A673 (cell line): Measurements from ENCODE around the gene TPM1. TPM values are rescaled to one million over a fixed set of nuclear protein-coding genes. Genes with fewer than 3 reads are reported as not detected.

Source experiments
- BruUV-seq: library from RNA; stranded (reverse); fragments of 400-500 nt; replicated peaks from 2 replicates; lab custom pipeline; 2021; lab: Mats Ljungman, UMichigan
- CTCF ChIA-PET: fragments of 300-600 bp; sonication (Branson Sonifier 250); formaldehyde crosslinking; loops from one replicate; lab custom pipeline; 2022; ENCODE audit warnings: antibody characterized with exemption; lab: Charles Lee
- POLR2A ChIA-PET: fragments of 300-600 bp; sonication (Branson Sonifier 250); formaldehyde crosslinking; loops from one replicate; lab custom pipeline; 2022; ENCODE audit warnings: antibody characterized with exemption; ENCODE audit not compliant: low non-redundant PET; lab: Charles Lee
- DNase-seq: peaks from one replicate; pipeline ENCODE4 v3.0.0-alpha.2; 2015; ENCODE audit warnings: low spot score
- H3K27ac ChIP-seq: fragments of 200-600 bp; sonication (generic); 2 replicates; pipeline ENCODE4 v1.5.1; 2016; ENCODE audit warnings: mixed run types, low read depth, mild to moderate bottlenecking, mixed read lengths, antibody characterized with exemption, low read length; ENCODE audit not compliant: poor library complexity, severe bottlenecking
- H3K27me3 ChIP-seq: fragments of 200-600 bp; sonication (generic); replicated peaks from 2 replicates; pipeline ENCODE4 v1.6.1; 2017; ENCODE audit warnings: mixed run types, low read depth, mild to moderate bottlenecking, mixed read lengths, antibody characterized with exemption, low read length; ENCODE audit not compliant: insufficient read depth, poor library complexity
- H3K36me3 ChIP-seq: fragments of 200-600 bp; sonication (generic); 2 replicates; pipeline ENCODE4 v1.6.1; 2016; ENCODE audit warnings: mixed run types, mild to moderate bottlenecking, mixed read lengths, antibody characterized with exemption, low read length; ENCODE audit not compliant: insufficient read depth, poor library complexity, severe bottlenecking
- H3K4me1 ChIP-seq: fragments of 200-600 bp; sonication (generic); 2 replicates; pipeline ENCODE4 v1.6.1; 2017; ENCODE audit warnings: mixed run types, mild to moderate bottlenecking, mixed read lengths, antibody characterized with exemption, low read length; ENCODE audit not compliant: insufficient read depth, poor library complexity, severe bottlenecking
- H3K4me3 ChIP-seq: fragments of 200-600 bp; sonication (generic); 2 replicates; pipeline ENCODE4 v1.5.1; 2016; ENCODE audit warnings: low read depth, mixed run types, mild to moderate bottlenecking, mixed read lengths, low read length; ENCODE audit not compliant: poor library complexity, severe bottlenecking
- H3K9me3 ChIP-seq: fragments of 200-600 bp; sonication (generic); 2 replicates; pipeline ENCODE4 v1.6.1; 2016; ENCODE audit warnings: mixed run types, low read depth, mild to moderate bottlenecking, mixed read lengths, antibody characterized with exemption, low read length; ENCODE audit not compliant: poor library complexity, severe bottlenecking
- CTCF ChIP-seq: fragments of 300-800, 200-600 bp; sonication (generic); conservative IDR thresholded peaks from 2 replicates; pipeline ENCODE4 v1.5.1; 2017; ENCODE audit warnings: low read depth, mild to moderate bottlenecking, antibody characterized with exemption, low read length, moderate library complexity, mixed read lengths
- EZH2 ChIP-seq: fragments of 200-600 bp; sonication (generic); IDR thresholded peaks from 2 replicates; pipeline ENCODE4 v1.6.1; 2017; ENCODE audit warnings: borderline replicate concordance, low read depth, mild to moderate bottlenecking, mixed read lengths, antibody characterized with exemption, low read length; ENCODE audit not compliant: poor library complexity, severe bottlenecking
- intact Hi-C: fragments of 100-400 bp; cut with micrococcal nuclease; formaldehyde crosslinking; loops from one replicate; pipeline ENCODE4 v1.10.0; 2022; ENCODE audit not compliant: unreplicated experiment
- total RNA-seq: library from RNA; stranded (reverse); gene quantifications from 2 replicates; pipeline ENCODE4 v1.2.3, GENCODE V29; 2021

Gene TPM1
- total RNA-seq, 1 experiment from 2014 or later = 31.2 TPM

- CTCF ChIA-PET = no interaction called here
- Histone ChIP-seq H3K9me3 (no peaks in the 10 kb centered on the region), H3K36me3 (no peaks in the 10 kb centered on the region), H3K4me3 (no peak overlapping the region), H3K27me3 (no peaks in the 10 kb centered on the region), H3K4me1 (no peaks in the 10 kb centered on the region), H3K27ac (no peak overlapping the region)
- POLR2A ChIA-PET = interaction anchor here (0.6 kb wide), 1 partner anchor 188 kb away, joined by 3 read pairs; no protein-coding TSS in a partner anchor
- TF ChIP-seq CTCF (no peak), EZH2 (no peak)
- intact Hi-C loops = no loop called here
- BruUV-seq = no TSS peak
- DNase-seq = no peak
Measured at GRCh38 chr15:63000706-63001105, 41.8 kb upstream of the TPM1 start.

GRCh38 chr15:63004211-63004610 lies 38.3 kb upstream of the TPM1 start:
- no peaks in the 10 kb centered on the region for H3K4me1 ChIP-seq
- intact Hi-C loops = no loop called here
- H3K27me3 ChIP-seq = no peaks in the 10 kb centered on the region
- POLR2A ChIA-PET = no interaction called here
- TF ChIP-seq EZH2 = no peak
- no peak for TF ChIP-seq CTCF
- no peaks in the 10 kb centered on the region for H3K36me3 ChIP-seq
- DNase-seq = no peak
- no peaks in the 10 kb centered on the region for H3K9me3 ChIP-seq
- BruUV-seq = no TSS peak
- no peak overlapping the region for H3K4me3 ChIP-seq
- H3K27ac ChIP-seq = no peak overlapping the region
- CTCF ChIA-PET = no interaction called here

- CTCF ChIA-PET = no interaction called here
- no peak for TF ChIP-seq CTCF
- TF ChIP-seq EZH2 = no peak
Measured at GRCh38 chr15:63006032-63006878, 36.3 kb upstream of the TPM1 start.

More at GRCh38 chr15:63006032-63006878, 36.3 kb upstream of the TPM1 start:
- intact Hi-C loops = no loop called here
- Histone ChIP-seq H3K9me3 (no peaks in the 10 kb centered on the region), H3K27ac (no peak overlapping the region), H3K27me3 (no peaks in the 10 kb centered on the region), H3K4me1 (no peaks in the 10 kb centered on the region), H3K4me3 (no peak overlapping the region), H3K36me3 (no peaks in the 10 kb centered on the region)
- POLR2A ChIA-PET = no interaction called here
- no peak for DNase-seq
- no TSS peak for BruUV-seq
